IMR-90 (cell line): ENCODE measurements around the gene POC1B. TPM values are rescaled to one million over a fixed set of nuclear protein-coding genes. Genes with fewer than 3 reads are reported as not detected.

Experiments
- ATAC-seq: fragments of 200-7000 bp; cut with Tn5 transposase; 2 replicates; pipeline ENCODE4 v1.9.1; 2020; ENCODE audit warnings: low read depth, mild to moderate bottlenecking, moderate library complexity
- BruUV-seq: library from RNA; stranded (reverse); fragments of 400-500 nt; replicated peaks from 2 replicates; lab custom pipeline; 2021; lab: Mats Ljungman, UMichigan
- CTCF ChIA-PET: fragments of 300-600 bp; formaldehyde crosslinking; extraction: SDS; loops from one replicate; lab custom pipeline; 2021; ENCODE audit warnings: antibody characterized with exemption; lab: Yijun Ruan, JAX
- POLR2A ChIA-PET: fragments of 300-600 bp; sonication (Branson Sonifier 250); formaldehyde crosslinking; loops from one replicate; lab custom pipeline; 2022; ENCODE audit warnings: antibody characterized with exemption; ENCODE audit not compliant: unreplicated experiment; lab: Charles Lee
- DNase-seq: peaks from one replicate; pipeline ENCODE4 v3.0.0; 2013
- H2AFZ ChIP-seq: replicated peaks from 2 replicates; pipeline ENCODE3; 2013; ENCODE audit warnings: low read length, mild to moderate bottlenecking; ENCODE audit not compliant: poor library complexity
- H2AK5ac ChIP-seq: 2 replicates; pipeline ENCODE4 v1.6.1; 2013; ENCODE audit warnings: low read depth, low read length, inconsistent platforms
- H2AK9ac ChIP-seq: replicated peaks from 2 replicates; pipeline ENCODE3; 2013; ENCODE audit warnings: mild to moderate bottlenecking, low read depth, low read length, moderate library complexity; ENCODE audit not compliant: poor library complexity
- H2BK120ac ChIP-seq: 2 replicates; pipeline ENCODE4 v1.6.1; 2013; ENCODE audit warnings: low read depth, low read length, inconsistent platforms
- H2BK15ac ChIP-seq: 3 replicates; pipeline ENCODE4 v1.6.1; 2013; ENCODE audit warnings: low read depth, low read length, inconsistent platforms
- H2BK20ac ChIP-seq: 2 replicates; pipeline ENCODE4 v1.6.1; 2013; ENCODE audit warnings: low read depth, mild to moderate bottlenecking, inconsistent platforms, low read length, moderate library complexity
- H2BK5ac ChIP-seq: 2 replicates; pipeline ENCODE4 v1.6.1; 2013; ENCODE audit warnings: mild to moderate bottlenecking, low read depth, low read length, inconsistent platforms; ENCODE audit not compliant: poor library complexity, severe bottlenecking
- H3K14ac ChIP-seq: replicated peaks from 2 replicates; pipeline ENCODE4 v1.6.1; 2013; ENCODE audit warnings: low read depth, low read length, inconsistent platforms
- H3K18ac ChIP-seq: 2 replicates; pipeline ENCODE4 v1.6.1; 2013; ENCODE audit warnings: low read depth, low read length, control low read depth
- H3K23ac ChIP-seq: 2 replicates; pipeline ENCODE4 v1.6.1; 2013; ENCODE audit warnings: low read depth, low read length, inconsistent platforms
- H3K27ac ChIP-seq: 2 replicates; pipeline ENCODE4 v1.5.1; 2013; ENCODE audit warnings: mild to moderate bottlenecking, control low read depth, low read length; ENCODE audit not compliant: insufficient read depth
- H3K27me3 ChIP-seq: 2 replicates; pipeline ENCODE4 v1.6.1; 2013; ENCODE audit warnings: low read length; ENCODE audit not compliant: control insufficient read depth, insufficient read depth
- H3K36me3 ChIP-seq: 2 replicates; pipeline ENCODE4 v1.6.1; 2013; ENCODE audit warnings: low read length, mixed read lengths; ENCODE audit not compliant: control insufficient read depth, insufficient read depth
- H3K4ac ChIP-seq: 2 replicates; pipeline ENCODE4 v1.6.1; 2013; ENCODE audit warnings: low read depth, low read length, inconsistent platforms
- H3K4me1 ChIP-seq: 2 replicates; pipeline ENCODE4 v1.6.1; 2013; ENCODE audit warnings: low read length, mixed read lengths; ENCODE audit not compliant: control insufficient read depth, insufficient read depth
- H3K4me2 ChIP-seq: 2 replicates; pipeline ENCODE4 v1.6.1; 2013; ENCODE audit warnings: low read depth, mild to moderate bottlenecking, control low read depth, low read length, moderate library complexity
- H3K4me3 ChIP-seq: 2 replicates; pipeline ENCODE4 v1.5.1; 2013; ENCODE audit warnings: low read depth, mild to moderate bottlenecking, control low read depth, low read length, moderate library complexity; ENCODE audit not compliant: insufficient read depth
- H3K56ac ChIP-seq: 2 replicates; pipeline ENCODE4 v1.6.1; 2013; ENCODE audit warnings: low read length, inconsistent platforms; ENCODE audit not compliant: insufficient read depth; ENCODE audit errors: extremely low read depth
- H3K79me1 ChIP-seq, 2 experiments: 2 replicates each; pipeline ENCODE4 v1.6.1; 2013; ENCODE audit warnings: low read length in 2 of 2, inconsistent platforms in 1 of 2, low read depth in 1 of 2
- H3K9ac ChIP-seq: 2 replicates; pipeline ENCODE4 v1.6.1; 2013; ENCODE audit warnings: low read depth, low read length, control low read depth
- H3K9me1 ChIP-seq: 2 replicates; pipeline ENCODE4 v1.6.1; 2013; ENCODE audit warnings: low read length, inconsistent platforms; ENCODE audit not compliant: insufficient read depth
- H3K9me3 ChIP-seq: 2 replicates; pipeline ENCODE4 v1.6.1; 2013; ENCODE audit warnings: low read length; ENCODE audit not compliant: control insufficient read depth, insufficient read depth
- H4K20me1 ChIP-seq: 2 replicates; pipeline ENCODE4 v1.6.1; 2013; ENCODE audit warnings: low read length, inconsistent platforms; ENCODE audit not compliant: insufficient read depth
- H4K5ac ChIP-seq: 2 replicates; pipeline ENCODE4 v1.6.1; 2013; ENCODE audit warnings: mild to moderate bottlenecking, low read depth, low read length, control low read depth
- H4K8ac ChIP-seq, 2 experiments: 2 replicates each; pipeline ENCODE4 v1.6.1; 2013; ENCODE audit warnings: low read depth in 2 of 2, low read length in 2 of 2, control low read depth in 1 of 2, inconsistent platforms in 1 of 2
- H4K91ac ChIP-seq: 2 replicates; pipeline ENCODE4 v1.6.1; 2013; ENCODE audit warnings: low read depth, low read length, inconsistent platforms; ENCODE audit not compliant: insufficient read depth
- BHLHE40 ChIP-seq: fragments of 150-350 bp; IDR thresholded peaks from 2 replicates; pipeline ENCODE4 v1.6.1; 2016; ENCODE audit warnings: mild to moderate bottlenecking, low read depth, low read length
- CEBPB ChIP-seq: IDR thresholded peaks from 2 replicates; pipeline ENCODE4 v1.6.1; 2012; ENCODE audit warnings: low read depth, low read length, improper control_type of control experiment
- CHD1 ChIP-seq: IDR thresholded peaks from 2 replicates; pipeline ENCODE4 v1.6.1; 2012; ENCODE audit warnings: low read depth, low read length, improper control_type of control experiment
- ELK1 ChIP-seq: fragments of 150-350 bp; IDR thresholded peaks from 2 replicates; pipeline ENCODE4 v1.6.1; 2016; ENCODE audit warnings: low read depth, mild to moderate bottlenecking, low read length, moderate library complexity, borderline replicate concordance
- MAFK ChIP-seq: IDR thresholded peaks from 2 replicates; pipeline ENCODE4 v1.6.1; 2012; ENCODE audit warnings: low read depth, low read length, improper control_type of control experiment
- MAZ ChIP-seq: IDR thresholded peaks from 2 replicates; pipeline ENCODE4 v1.6.1; 2012; ENCODE audit warnings: low read depth, mild to moderate bottlenecking, low read length, improper control_type of control experiment, moderate library complexity, borderline replicate concordance
- NFE2L2 ChIP-seq: fragments of 150-350 bp; IDR thresholded peaks from 2 replicates; pipeline ENCODE4 v1.6.1; 2016; ENCODE audit warnings: low read depth, mild to moderate bottlenecking, low read length
- RCOR1 ChIP-seq: IDR thresholded peaks from 2 replicates; pipeline ENCODE4 v1.6.1; 2012; ENCODE audit warnings: mild to moderate bottlenecking, low read length, improper control_type of control experiment; ENCODE audit not compliant: insufficient replicate concordance
- SMC3 ChIP-seq: fragments of 150-350 bp; IDR thresholded peaks from 2 replicates; pipeline ENCODE4 v1.6.1; 2016; ENCODE audit warnings: low read depth, mild to moderate bottlenecking, antibody characterized with exemption, low read length, moderate library complexity
- WGBS, 2 experiments: methylation state at CpG; one replicate each; pipeline versions ENCODE4 v1.1.5 to v1.1.7; 2013; ENCODE audit warnings: missing lambda C conversion rate in 2 of 2; ENCODE audit not compliant: insufficient read length in 1 of 2; ENCODE audit errors: extremely low coverage in 2 of 2; 5-methylcytosine and 5-hydroxymethylcytosine counted together
- dilution Hi-C: fragments of 300-500 bp; cut with HindIII; formaldehyde crosslinking; loops from one replicate; pipeline ENCODE4 v1.14.3; 2018; ENCODE audit warnings: low sequenced_read_pairs; ENCODE audit not compliant: unreplicated experiment
- in situ Hi-C: fragments of 300-500 bp; cut with MboI; formaldehyde crosslinking; loops from 3 replicates; pipeline ENCODE4 v1.14.3; 2019; ENCODE audit warnings: low sequenced_read_pairs, inconsistent platforms, mixed read lengths
- intact Hi-C: fragments of 100-400 bp; cut with micrococcal nuclease; formaldehyde crosslinking; loops from 2 replicates; pipeline ENCODE4 v1.10.0; 2022
- polyA plus RNA-seq, 3 experiments: library from polyadenylated mRNA; depleted of rRNA; stranded (reverse); fragments of >200 nt; gene quantifications; 2 replicates each; pipeline ENCODE4 v1.2.3, GENCODE V29; 2012; ENCODE audit warnings: low replicate concordance in 1 of 3
- total RNA-seq: library from RNA; depleted of rRNA; stranded (reverse); fragments of >200 nt; gene quantifications from 2 replicates; pipeline ENCODE4 v1.2.3, GENCODE V29; 2012
- TF ChIP-seq, protein P1 (sequence below): fragments of 150-350 bp; IDR thresholded peaks from 2 replicates; pipeline ENCODE4 v1.6.1; 2017; ENCODE audit warnings: mild to moderate bottlenecking, antibody characterized with exemption, low read length, low read depth

Gene POC1B
- total and polyA plus RNA-seq, 2 of the 4 experiments (the other 2 are of a cell fraction) = 5.0 to 10.4 TPM

DNA sequence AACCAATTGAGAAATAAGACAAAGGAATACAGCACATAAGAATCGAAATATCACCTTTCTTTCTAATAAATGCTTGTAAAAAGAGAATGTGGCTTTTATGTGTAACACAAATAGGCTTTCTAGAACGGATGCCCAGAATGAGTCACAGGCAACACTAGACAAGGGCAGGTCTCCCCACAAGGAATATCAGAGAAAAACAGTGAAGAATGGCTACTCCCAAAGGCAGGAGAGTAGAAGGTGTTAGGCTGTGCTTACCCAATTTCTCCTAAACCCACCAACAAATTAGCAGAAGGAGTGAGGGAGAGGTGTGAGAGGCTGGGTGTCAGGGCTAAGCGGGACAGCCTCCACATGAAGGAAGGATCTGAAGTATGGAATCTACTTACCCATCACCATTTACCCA lies 56.5 kb downstream of the POC1B start:
- H2BK20ac ChIP-seq = no peak overlapping the region; the same call in 1 of the 2 replicates
- peak overlapping the region; percentile 48 for H2AFZ ChIP-seq
- H3K14ac ChIP-seq = 0 out of 2 replicates have a peak overlapping the region, but pooled peaks have one; percentile 76
- no peak overlapping the region for H3K18ac ChIP-seq
- ChIA-PET POLR2A (no interaction called here), CTCF (no interaction called here)
- H3K27ac ChIP-seq = no peak overlapping the region
- intact Hi-C loops = no loop called here
- no peak overlapping the region for H2AK9ac ChIP-seq
- H3K4me2 ChIP-seq = no peak overlapping the region
- H3K4me3 ChIP-seq = no peak overlapping the region
- peak overlapping the region; percentile 25 for H2BK5ac ChIP-seq
- no peak overlapping the region for H2AK5ac ChIP-seq
- no peaks in the 10 kb centered on the region for H3K9me3 ChIP-seq
- no peak overlapping the region for H4K5ac ChIP-seq
- no CpG with 5 or more reads among the region's 3 CpGs for WGBS, 2 experiments
- ATAC-seq = peak; percentile 67
- H3K56ac ChIP-seq = no peak overlapping the region
- no peak overlapping the region for H3K23ac ChIP-seq
- peak overlapping the region; percentile 87 for H3K4ac ChIP-seq
- peaks cover 0 to 4% of the 10 kb centered on the region in 2 experiments; a peak in 2 of 4 replicates for H3K79me1 ChIP-seq
- H3K9me1 ChIP-seq = peaks cover 3% of the 10 kb centered on the region; the same call in 1 of the 2 replicates
- in situ Hi-C loops = no loop called here
- peak; percentile 73 for DNase-seq
- no TSS peak for BruUV-seq
- no peaks in the 10 kb centered on the region for H3K36me3 ChIP-seq
- no peak overlapping the region for H3K9ac ChIP-seq
- H2BK15ac ChIP-seq = no peak overlapping the region; the same call in 2 of the 3 replicates
- no peak overlapping the region for H4K91ac ChIP-seq
- dilution Hi-C loops = loop anchor here (25.0 kb wide), 1 partner anchor 432 kb away; no protein-coding TSS in a partner anchor
- H4K8ac ChIP-seq = peak overlapping the region in 1 of 2 experiments; percentile 49; a peak in 1 of 4 replicates
- TF ChIP-seq ELK1 (no peak), CEBPB (no peak), SMC3 (no peak), MAZ (no peak), NFE2L2 (no peak), BHLHE40 (no peak), MAFK (no peak), CHD1 (no peak), RCOR1 (no peak)
- TF ChIP-seq, protein P1, sequence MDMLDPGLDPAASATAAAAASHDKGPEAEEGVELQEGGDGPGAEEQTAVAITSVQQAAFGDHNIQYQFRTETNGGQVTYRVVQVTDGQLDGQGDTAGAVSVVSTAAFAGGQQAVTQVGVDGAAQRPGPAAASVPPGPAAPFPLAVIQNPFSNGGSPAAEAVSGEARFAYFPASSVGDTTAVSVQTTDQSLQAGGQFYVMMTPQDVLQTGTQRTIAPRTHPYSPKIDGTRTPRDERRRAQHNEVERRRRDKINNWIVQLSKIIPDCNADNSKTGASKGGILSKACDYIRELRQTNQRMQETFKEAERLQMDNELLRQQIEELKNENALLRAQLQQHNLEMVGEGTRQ = no peak
- H3K4me1 ChIP-seq = peaks cover 8% of the 10 kb centered on the region
- H2BK120ac ChIP-seq = peak overlapping the region; percentile 66; the same call in 1 of the 2 replicates
- no peaks in the 10 kb centered on the region for H3K27me3 ChIP-seq
- no peaks in the 10 kb centered on the region for H4K20me1 ChIP-seq
